OCI-LY3 (cell line): Measurements from ENCODE around the gene PFKL.

Source experiments
- CTCF ChIP-seq: fragments of 200-600, 300-600 bp; sonication (generic); IDR thresholded peaks from 2 replicates; pipeline ENCODE4 v1.5.1; 2014; ENCODE audit warnings: antibody characterized with exemption, low read length, low read depth
- EZH2phosphoT487 ChIP-seq: fragments of 200-600 bp; shearing (Covaris generic); IDR thresholded peaks from 2 replicates; pipeline ENCODE4 v1.6.1; 2018; ENCODE audit warnings: antibody characterized with exemption, mixed run types, low read depth

- TF ChIP-seq CTCF (no peak), EZH2phosphoT487 (no peak)
Observed at GRCh38 chr21:44349416-44349846, 49.6 kb downstream of the PFKL start.
